K562 (cell line): ENCODE results near the gene VASH1. TPM values are rescaled to one million over a fixed set of nuclear protein-coding genes. Genes with fewer than 3 reads are reported as not detected.
A peak's percentile ranks its signal among the peaks of the same experiment; 100 is the strongest.

ENCODE experiments used
- ARID1B ChIP-seq: fragments of 450-650 bp; IDR thresholded peaks from 2 replicates; pipeline ENCODE4 v1.6.1; 2016; ENCODE audit warnings: antibody characterized with exemption, mild to moderate bottlenecking, inconsistent platforms
- ARNT ChIP-seq, 2 experiments: fragments of 450-650 bp; IDR thresholded peaks; 2 replicates each; pipeline ENCODE4 v1.6.1; 2016; ENCODE audit warnings: mild to moderate bottlenecking in 1 of 2
- MAFG ChIP-seq: fragments of 450-650 bp; conservative IDR thresholded peaks from 2 replicates; pipeline ENCODE4 v1.6.1; 2016; ENCODE audit warnings: missing genetic modification characterization, missing compliant biosample characterization
- MAZ ChIP-seq, 2 experiments: fragments of 450-650 bp in 1 of 2; sonication (generic) in 1 of 2; formaldehyde crosslinking; IDR thresholded peaks in 1 of 2; conservative IDR thresholded peaks in 1 of 2; 2 replicates each; pipeline versions ENCODE4 v1.4.0 to v1.5.0; 2020; ENCODE audit warnings: mild to moderate bottlenecking in 1 of 2, missing genetic modification reagents in 1 of 2
- POLR2G ChIP-seq: fragments of 200-400 bp; formaldehyde crosslinking; IDR thresholded peaks from 2 replicates; pipeline ENCODE4 v1.6.1; 2017; ENCODE audit warnings: low read depth, mild to moderate bottlenecking, antibody characterized with exemption, low read length, moderate library complexity
- ZNF584 ChIP-seq: fragments of 200-800 bp; sonication (Bioruptor generic); IDR thresholded peaks from 2 replicates; pipeline ENCODE4 v1.6.1; 2016; ENCODE audit warnings: low read depth, mild to moderate bottlenecking, missing genetic modification characterization, missing compliant biosample characterization
- ZNF707 ChIP-seq: fragments of 250-450 bp; sonication (Bioruptor Pico); conservative IDR thresholded peaks from 2 replicates; pipeline ENCODE4 v1.8.0; 2022; ENCODE audit warnings: inconsistent platforms, mild to moderate bottlenecking, moderate library complexity
- polyA plus RNA-seq, 8 experiments: library from polyadenylated mRNA; depleted of rRNA in 4 of 8; stranded (reverse) in 5 of 8; unstranded in 3 of 8; fragments of >200 nt; fragmentation: Nextera tagmentation in 2 of 8; fragmentation: Illumina TruSeq in 1 of 8; extraction: Ambion mirVana in 2 of 8; extraction: Trizol in 1 of 8; gene quantifications; 2 replicates each; pipeline versions ENCODE4 v1.2.1 to v1.2.3, GENCODE V29; 2011 to 2014; ENCODE audit warnings: inconsistent platforms in 1 of 8, missing spikeins in 1 of 8
- total RNA-seq, 7 experiments: library from RNA; depleted of rRNA in 6 of 7; stranded (reverse); fragments of >200 nt in 6 of 7; fragmentation: Illumina TruSeq in 2 of 7; extraction: Trizol in 2 of 7; gene quantifications; 2 replicates each; pipeline versions ENCODE4 v1.2.1 to v1.2.3, GENCODE V29; 2011 to 2021; ENCODE audit warnings: low replicate concordance in 1 of 7
- TF ChIP-seq, protein P1 (sequence below): IDR thresholded peaks from 3 replicates; pipeline ENCODE4 v1.6.1; 2011; ENCODE audit warnings: borderline replicate concordance, mild to moderate bottlenecking, moderate library complexity; ENCODE audit not compliant: insufficient read length; ENCODE audit errors: extremely low read depth
- TF ChIP-seq, protein P2 (sequence below): fragments of 450-650 bp; IDR thresholded peaks from 2 replicates; pipeline ENCODE4 v1.6.1; 2016; ENCODE audit warnings: antibody characterized with exemption
- TF ChIP-seq, protein P3 (sequence below): fragments of 450-650 bp; IDR thresholded peaks from 2 replicates; pipeline ENCODE4 v1.7.1; 2018; ENCODE audit warnings: mild to moderate bottlenecking, low read depth; ENCODE audit not compliant: partially characterized antibody
- TF ChIP-seq, protein P4 (sequence below), 2 experiments: fragments of 450-650 bp; IDR thresholded peaks; 2 replicates each; pipeline ENCODE4 v1.6.1; 2018; ENCODE audit warnings: mild to moderate bottlenecking in 2 of 2, low read depth in 1 of 2; ENCODE audit not compliant: partially characterized antibody in 2 of 2
- TF ChIP-seq, protein P5 (sequence below): fragments of 450-650 bp; formaldehyde crosslinking; IDR thresholded peaks from 2 replicates; pipeline ENCODE4 v1.4.0; 2020; ENCODE audit warnings: mild to moderate bottlenecking, moderate library complexity

VASH1 gene
- total and polyA plus RNA-seq, 9 of the 15 experiments (the other 6 are each of a cell fraction or from before 2014, with no cell fraction given), result 0.01 to 0.43 (median 0.13) TPM; not detected in 1

DNA sequence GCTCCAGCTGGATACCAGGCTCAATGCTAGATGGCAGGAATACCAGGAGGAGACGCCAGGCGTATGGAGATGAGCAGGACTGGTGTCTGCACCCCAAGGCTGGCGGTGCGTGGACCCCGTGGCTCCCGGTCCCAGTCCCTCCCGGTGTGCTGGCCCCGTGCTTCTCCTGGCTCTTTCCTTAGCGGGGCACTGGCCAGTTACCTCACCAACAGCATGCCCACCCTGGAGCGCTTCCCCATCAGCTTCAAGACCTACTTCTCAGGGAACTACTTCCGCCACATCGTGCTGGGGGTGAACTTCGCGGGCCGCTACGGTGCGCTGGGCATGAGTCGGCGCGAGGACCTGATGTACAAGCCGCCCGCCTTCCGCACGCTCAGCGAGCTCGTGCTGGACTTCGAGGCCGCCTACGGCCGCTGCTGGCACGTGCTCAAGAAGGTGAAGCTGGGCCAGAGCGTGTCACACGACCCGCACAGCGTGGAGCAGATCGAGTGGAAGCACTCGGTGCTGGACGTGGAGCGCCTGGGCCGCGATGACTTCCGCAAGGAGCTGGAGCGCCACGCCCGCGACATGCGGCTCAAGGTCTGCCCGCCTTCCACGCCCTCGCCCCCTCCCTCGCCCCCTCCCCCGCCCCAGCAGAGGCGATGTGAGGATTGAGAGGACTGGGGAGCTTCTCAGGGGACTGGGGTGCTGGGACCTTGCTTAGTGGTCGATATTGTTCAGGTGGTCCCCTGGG is 14.6 kb downstream of the VASH1 start (continued):
- TF ChIP-seq, protein P1, sequence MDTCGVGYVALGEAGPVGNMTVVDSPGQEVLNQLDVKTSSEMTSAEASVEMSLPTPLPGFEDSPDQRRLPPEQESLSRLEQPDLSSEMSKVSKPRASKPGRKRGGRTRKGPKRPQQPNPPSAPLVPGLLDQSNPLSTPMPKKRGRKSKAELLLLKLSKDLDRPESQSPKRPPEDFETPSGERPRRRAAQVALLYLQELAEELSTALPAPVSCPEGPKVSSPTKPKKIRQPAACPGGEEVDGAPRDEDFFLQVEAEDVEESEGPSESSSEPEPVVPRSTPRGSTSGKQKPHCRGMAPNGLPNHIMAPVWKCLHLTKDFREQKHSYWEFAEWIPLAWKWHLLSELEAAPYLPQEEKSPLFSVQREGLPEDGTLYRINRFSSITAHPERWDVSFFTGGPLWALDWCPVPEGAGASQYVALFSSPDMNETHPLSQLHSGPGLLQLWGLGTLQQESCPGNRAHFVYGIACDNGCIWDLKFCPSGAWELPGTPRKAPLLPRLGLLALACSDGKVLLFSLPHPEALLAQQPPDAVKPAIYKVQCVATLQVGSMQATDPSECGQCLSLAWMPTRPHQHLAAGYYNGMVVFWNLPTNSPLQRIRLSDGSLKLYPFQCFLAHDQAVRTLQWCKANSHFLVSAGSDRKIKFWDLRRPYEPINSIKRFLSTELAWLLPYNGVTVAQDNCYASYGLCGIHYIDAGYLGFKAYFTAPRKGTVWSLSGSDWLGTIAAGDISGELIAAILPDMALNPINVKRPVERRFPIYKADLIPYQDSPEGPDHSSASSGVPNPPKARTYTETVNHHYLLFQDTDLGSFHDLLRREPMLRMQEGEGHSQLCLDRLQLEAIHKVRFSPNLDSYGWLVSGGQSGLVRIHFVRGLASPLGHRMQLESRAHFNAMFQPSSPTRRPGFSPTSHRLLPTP, result no peak
- TF ChIP-seq ARID1B, result no peak
- TF ChIP-seq, protein P2, sequence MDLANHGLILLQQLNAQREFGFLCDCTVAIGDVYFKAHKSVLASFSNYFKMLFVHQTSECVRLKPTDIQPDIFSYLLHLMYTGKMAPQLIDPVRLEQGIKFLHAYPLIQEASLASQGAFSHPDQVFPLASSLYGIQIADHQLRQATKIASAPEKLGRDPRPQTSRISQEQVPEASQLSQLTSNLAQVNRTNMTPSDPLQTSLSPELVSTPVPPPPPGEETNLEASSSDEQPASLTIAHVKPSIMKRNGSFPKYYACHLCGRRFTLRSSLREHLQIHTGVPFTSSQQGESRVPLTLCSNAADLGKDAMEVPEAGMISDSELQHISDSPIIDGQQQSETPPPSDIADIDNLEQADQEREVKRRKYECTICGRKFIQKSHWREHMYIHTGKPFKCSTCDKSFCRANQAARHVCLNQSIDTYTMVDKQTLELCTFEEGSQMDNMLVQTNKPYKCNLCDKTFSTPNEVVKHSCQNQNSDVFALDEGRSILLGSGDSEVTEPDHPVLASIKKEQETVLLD, result no peak
- TF ChIP-seq MAZ (CRISPR knock-in tag; conservative IDR thresholded peaks at IDR 0.05 in 1 of 2, IDR thresholded peaks at IDR 0.05 in 1 of 2), result no peak
- TF ChIP-seq, protein P3, sequence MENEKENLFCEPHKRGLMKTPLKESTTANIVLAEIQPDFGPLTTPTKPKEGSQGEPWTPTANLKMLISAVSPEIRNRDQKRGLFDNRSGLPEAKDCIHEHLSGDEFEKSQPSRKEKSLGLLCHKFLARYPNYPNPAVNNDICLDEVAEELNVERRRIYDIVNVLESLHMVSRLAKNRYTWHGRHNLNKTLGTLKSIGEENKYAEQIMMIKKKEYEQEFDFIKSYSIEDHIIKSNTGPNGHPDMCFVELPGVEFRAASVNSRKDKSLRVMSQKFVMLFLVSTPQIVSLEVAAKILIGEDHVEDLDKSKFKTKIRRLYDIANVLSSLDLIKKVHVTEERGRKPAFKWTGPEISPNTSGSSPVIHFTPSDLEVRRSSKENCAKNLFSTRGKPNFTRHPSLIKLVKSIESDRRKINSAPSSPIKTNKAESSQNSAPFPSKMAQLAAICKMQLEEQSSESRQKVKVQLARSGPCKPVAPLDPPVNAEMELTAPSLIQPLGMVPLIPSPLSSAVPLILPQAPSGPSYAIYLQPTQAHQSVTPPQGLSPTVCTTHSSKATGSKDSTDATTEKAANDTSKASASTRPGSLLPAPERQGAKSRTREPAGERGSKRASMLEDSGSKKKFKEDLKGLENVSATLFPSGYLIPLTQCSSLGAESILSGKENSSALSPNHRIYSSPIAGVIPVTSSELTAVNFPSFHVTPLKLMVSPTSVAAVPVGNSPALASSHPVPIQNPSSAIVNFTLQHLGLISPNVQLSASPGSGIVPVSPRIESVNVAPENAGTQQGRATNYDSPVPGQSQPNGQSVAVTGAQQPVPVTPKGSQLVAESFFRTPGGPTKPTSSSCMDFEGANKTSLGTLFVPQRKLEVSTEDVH, result no peak
- no peak for TF ChIP-seq ZNF707 (CRISPR knock-in tag)
- no peak for TF ChIP-seq ARNT (IDR thresholded peaks at IDR 0.05)
- TF ChIP-seq, protein P4, sequence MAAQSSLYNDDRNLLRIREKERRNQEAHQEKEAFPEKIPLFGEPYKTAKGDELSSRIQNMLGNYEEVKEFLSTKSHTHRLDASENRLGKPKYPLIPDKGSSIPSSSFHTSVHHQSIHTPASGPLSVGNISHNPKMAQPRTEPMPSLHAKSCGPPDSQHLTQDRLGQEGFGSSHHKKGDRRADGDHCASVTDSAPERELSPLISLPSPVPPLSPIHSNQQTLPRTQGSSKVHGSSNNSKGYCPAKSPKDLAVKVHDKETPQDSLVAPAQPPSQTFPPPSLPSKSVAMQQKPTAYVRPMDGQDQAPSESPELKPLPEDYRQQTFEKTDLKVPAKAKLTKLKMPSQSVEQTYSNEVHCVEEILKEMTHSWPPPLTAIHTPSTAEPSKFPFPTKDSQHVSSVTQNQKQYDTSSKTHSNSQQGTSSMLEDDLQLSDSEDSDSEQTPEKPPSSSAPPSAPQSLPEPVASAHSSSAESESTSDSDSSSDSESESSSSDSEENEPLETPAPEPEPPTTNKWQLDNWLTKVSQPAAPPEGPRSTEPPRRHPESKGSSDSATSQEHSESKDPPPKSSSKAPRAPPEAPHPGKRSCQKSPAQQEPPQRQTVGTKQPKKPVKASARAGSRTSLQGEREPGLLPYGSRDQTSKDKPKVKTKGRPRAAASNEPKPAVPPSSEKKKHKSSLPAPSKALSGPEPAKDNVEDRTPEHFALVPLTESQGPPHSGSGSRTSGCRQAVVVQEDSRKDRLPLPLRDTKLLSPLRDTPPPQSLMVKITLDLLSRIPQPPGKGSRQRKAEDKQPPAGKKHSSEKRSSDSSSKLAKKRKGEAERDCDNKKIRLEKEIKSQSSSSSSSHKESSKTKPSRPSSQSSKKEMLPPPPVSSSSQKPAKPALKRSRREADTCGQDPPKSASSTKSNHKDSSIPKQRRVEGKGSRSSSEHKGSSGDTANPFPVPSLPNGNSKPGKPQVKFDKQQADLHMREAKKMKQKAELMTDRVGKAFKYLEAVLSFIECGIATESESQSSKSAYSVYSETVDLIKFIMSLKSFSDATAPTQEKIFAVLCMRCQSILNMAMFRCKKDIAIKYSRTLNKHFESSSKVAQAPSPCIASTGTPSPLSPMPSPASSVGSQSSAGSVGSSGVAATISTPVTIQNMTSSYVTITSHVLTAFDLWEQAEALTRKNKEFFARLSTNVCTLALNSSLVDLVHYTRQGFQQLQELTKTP (IDR thresholded peaks at IDR 0.05; ENCODE audit: low read depth in 1 of 2, partially characterized antibody in 2 of 2), result no peak
- no peak for TF ChIP-seq MAFG (tag)
- no peak for TF ChIP-seq ZNF584 (CRISPR knock-in tag)
- TF ChIP-seq, protein P5, sequence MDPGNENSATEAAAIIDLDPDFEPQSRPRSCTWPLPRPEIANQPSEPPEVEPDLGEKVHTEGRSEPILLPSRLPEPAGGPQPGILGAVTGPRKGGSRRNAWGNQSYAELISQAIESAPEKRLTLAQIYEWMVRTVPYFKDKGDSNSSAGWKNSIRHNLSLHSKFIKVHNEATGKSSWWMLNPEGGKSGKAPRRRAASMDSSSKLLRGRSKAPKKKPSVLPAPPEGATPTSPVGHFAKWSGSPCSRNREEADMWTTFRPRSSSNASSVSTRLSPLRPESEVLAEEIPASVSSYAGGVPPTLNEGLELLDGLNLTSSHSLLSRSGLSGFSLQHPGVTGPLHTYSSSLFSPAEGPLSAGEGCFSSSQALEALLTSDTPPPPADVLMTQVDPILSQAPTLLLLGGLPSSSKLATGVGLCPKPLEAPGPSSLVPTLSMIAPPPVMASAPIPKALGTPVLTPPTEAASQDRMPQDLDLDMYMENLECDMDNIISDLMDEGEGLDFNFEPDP (CRISPR knock-in tag), result no peak
- TF ChIP-seq POLR2G, result peak; percentile 54
